GM12872 (cell line): ENCODE results near the gene ATP2B2.

Experiments used
- CTCF ChIP-seq: IDR thresholded peaks from 3 replicates; pipeline ENCODE4 v1.5.1; 2011; ENCODE audit warnings: low read depth, mild to moderate bottlenecking, low read length, moderate library complexity; ENCODE audit not compliant: insufficient read depth

Gene ATP2B2

DNA sequence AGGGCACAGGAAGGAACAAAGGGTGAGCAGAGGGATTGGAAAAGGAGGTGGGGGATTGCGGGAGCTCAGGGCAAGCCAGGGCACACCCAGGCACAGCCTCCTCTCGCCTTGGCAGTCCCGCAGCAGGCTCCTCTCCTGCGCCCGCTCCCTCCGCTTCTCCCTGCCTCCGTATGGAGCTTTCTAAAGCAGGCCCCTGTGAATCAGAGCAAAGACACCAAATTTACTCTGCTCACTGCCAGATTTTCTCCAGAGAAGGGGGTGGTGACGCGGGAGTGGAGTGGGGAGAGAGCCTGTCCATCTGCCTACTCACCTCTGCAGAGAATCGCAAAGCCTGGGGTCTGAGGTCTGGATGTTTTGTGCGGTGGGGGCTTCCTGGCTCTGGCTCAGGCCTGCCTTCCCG, 20.0 kb downstream of the ATP2B2 start:
- TF ChIP-seq CTCF: no peak

DNA sequence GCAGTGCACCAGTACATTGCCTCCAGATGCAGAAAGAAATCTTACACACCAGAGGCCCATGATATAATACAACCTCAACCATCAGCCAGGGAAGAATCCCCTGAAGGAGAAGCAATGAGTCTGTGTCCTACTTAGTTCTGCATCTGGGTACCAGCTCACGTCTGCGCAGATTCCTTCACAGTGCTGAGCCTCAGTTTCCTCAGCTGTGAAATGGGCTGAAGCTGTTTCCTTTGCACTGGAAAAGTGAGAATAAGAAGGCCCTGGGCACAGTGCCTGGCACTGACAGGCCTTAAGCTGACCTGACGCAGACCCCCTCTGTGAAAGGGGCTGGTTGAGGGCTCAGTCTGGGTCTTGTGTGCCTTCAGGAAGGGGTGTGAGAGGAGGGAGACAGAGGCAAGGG, 20.7 kb downstream of the ATP2B2 start:
- TF ChIP-seq CTCF: no peak

- no peak for TF ChIP-seq CTCF
Observed at GRCh38 chr3:10483686-10484345, 21.6 kb downstream of the ATP2B2 start.

DNA sequence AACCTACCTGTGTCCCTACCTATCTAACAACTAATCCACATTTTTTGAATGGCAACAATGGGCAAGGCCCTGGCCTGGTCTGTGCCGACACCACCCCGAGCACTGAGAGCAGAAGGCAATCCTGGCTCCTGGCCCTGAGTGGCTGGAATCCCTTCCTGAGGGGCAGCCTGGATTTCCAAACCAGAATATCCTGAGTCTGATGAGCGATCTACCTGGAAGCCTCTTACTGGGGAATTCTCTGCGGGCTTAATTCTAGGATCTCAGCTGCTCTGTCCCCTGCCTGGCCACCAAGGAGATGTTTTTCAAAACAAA, 22.1 kb downstream of the ATP2B2 start:
- TF ChIP-seq CTCF: no peak

- TF ChIP-seq CTCF: no peak
Observed at GRCh38 chr3:10482631-10483363, 22.6 kb downstream of the ATP2B2 start.

DNA sequence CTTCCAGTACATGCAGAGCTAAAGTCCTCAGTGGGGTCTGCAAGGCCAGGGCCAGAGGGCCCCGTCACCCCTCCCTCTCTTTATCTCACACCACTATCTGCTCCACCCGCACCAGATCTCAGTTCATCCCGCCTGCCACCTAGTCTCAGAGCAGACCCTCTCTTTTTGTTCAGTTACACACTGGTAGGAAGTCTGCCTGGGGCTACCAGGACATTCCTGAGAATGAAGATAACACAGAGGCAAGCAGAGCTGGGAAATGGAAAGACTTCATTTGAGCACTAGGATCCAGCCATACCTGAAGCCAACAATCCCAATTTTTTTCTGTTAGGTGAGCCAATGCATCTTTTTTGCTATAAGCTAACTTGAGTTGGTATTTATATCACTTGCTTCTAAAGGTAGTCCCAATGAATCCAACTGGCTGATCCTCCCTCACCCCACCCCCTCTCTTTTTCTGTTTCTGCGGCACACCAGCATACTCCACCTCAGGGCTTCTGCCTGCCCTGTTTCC, 24.5 kb downstream of the ATP2B2 start:
- no peak for TF ChIP-seq CTCF

DNA sequence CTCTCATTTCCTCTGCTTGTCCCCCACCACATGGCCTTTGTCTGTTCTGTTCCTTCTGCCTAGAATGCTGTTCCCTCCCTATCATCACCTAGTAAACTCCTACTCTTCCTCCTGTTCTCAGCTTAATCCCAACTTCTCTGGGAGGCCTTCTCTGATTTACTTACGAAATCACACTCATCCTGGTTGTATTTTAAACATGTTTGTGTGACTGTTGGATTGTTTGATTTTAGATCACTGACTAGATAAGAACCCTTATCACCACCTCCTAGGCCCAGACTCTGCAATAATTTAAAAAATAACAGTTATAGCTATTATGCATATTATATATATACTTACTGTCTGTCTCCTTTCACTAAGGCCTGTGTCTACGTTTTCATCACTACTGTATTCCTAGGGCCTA, 26.1 kb downstream of the ATP2B2 start:
- TF ChIP-seq CTCF: no peak
